HCT116 (cell line): ENCODE results near the gene CMPK1.

Experiments used
- CTCF ChIP-seq, 3 experiments: fragments of 200-600 bp in 1 of 3; sonication (generic) in 1 of 3; IDR thresholded peaks in 2 of 3; conservative IDR thresholded peaks in 1 of 3; 2 replicates each; pipeline ENCODE4 v1.5.1; 2012 to 2017; ENCODE audit warnings: low read depth in 2 of 3, low read length in 2 of 3, antibody characterized with exemption in 1 of 3, borderline replicate concordance in 1 of 3, control low read depth in 1 of 3, mild to moderate bottlenecking in 1 of 3, mixed read lengths in 1 of 3, mixed run types in 1 of 3, moderate library complexity in 1 of 3; ENCODE audit not compliant: insufficient read depth in 1 of 3
- EZH2 ChIP-seq: fragments of 200-600 bp; sonication (generic); IDR thresholded peaks from 2 replicates; pipeline ENCODE4 v1.6.1; 2017; ENCODE audit warnings: antibody characterized with exemption, mixed run types
- EZH2phosphoT487 ChIP-seq: fragments of 200-600 bp; IDR thresholded peaks from 2 replicates; pipeline ENCODE4 v1.6.1; 2018; ENCODE audit warnings: antibody characterized with exemption, borderline replicate concordance
- POLR2A ChIP-seq: IDR thresholded peaks from 2 replicates; pipeline ENCODE4 v1.7.0; 2011; ENCODE audit warnings: borderline replicate concordance; ENCODE audit not compliant: insufficient read depth, insufficient read length; ENCODE audit errors: extremely low read depth
- POLR2AphosphoS5 ChIP-seq: IDR thresholded peaks from 2 replicates; pipeline ENCODE4 v1.6.1; 2011; ENCODE audit warnings: mild to moderate bottlenecking, low read depth, low read length, moderate library complexity
- SRF ChIP-seq: IDR thresholded peaks from 2 replicates; pipeline ENCODE4 v1.6.1; 2012; ENCODE audit warnings: low read depth

GRCh38 chr1:47351305-47351704 lies 17.7 kb downstream of the CMPK1 start:
- no peak for TF ChIP-seq CTCF (IDR thresholded peaks at IDR 0.05 in 2 of 3, conservative IDR thresholded peaks at IDR 0.05 in 1 of 3; ENCODE audit: borderline replicate concordance in 1 of 3, insufficient read depth in 1 of 3, low read depth in 2 of 3, low read length in 2 of 3)
- TF ChIP-seq EZH2, result no peak
- no peak for TF ChIP-seq EZH2phosphoT487
- TF ChIP-seq SRF, result no peak
- TF ChIP-seq POLR2AphosphoS5, result no peak
- no peak for TF ChIP-seq POLR2A
